GF-D8 (cell line): ENCODE data around the gene OR2V1.
"Not testable (repeated sequence)": the region's sequence is repeated elsewhere in the genome, so short reads cannot be mapped to it uniquely, and the experiment has no call there.

Source experiments
- DNase-seq: peaks from one replicate; lab custom pipeline; 2025; lab: John Stamatoyannopoulos, UW

OR2V1 gene

GRCh38 chr5:181160152-181160754 is 29.3 kb upstream of the OR2V1 start:
- DNase-seq, result no peak

- no peak for DNase-seq
Observed at GRCh38 chr5:181159286-181160151, 28.6 kb upstream of the OR2V1 start.

GRCh38 chr5:181158869-181159268 is 27.9 kb upstream of the OR2V1 start:
- DNase-seq, result no peak

- DNase-seq, result no peak
Observed at GRCh38 chr5:181156758-181157157, 25.8 kb upstream of the OR2V1 start.

- no peak for DNase-seq
Observed at GRCh38 chr5:181153814-181154213, 22.8 kb upstream of the OR2V1 start.

GRCh38 chr5:181152406-181152805 is 21.4 kb upstream of the OR2V1 start:
- no peak for DNase-seq

GRCh38 chr5:181151146-181151545 is 20.2 kb upstream of the OR2V1 start:
- no peak for DNase-seq

GRCh38 chr5:181149806-181150733 is 19.1 kb upstream of the OR2V1 start:
- DNase-seq, result no peak

- no peak for DNase-seq
Observed at GRCh38 chr5:181149355-181149754, 18.4 kb upstream of the OR2V1 start.

- not testable (repeated sequence) for DNase-seq
Observed at GRCh38 chr5:181146927-181147636, 16.1 kb upstream of the OR2V1 start, which contains the start of gene OR2V2. OR2V2 (plus strand) TSS chr5:181147586; CDS start chr5:181154943, 7,357 bp downstream.

- no peak for DNase-seq
Observed at GRCh38 chr5:181145133-181145532, 14.2 kb upstream of the OR2V1 start.

GRCh38 chr5:181142054-181142453 is 11.1 kb upstream of the OR2V1 start:
- DNase-seq, result no peak

GRCh38 chr5:181140766-181141165 is 9.8 kb upstream of the OR2V1 start:
- no peak for DNase-seq

GRCh38 chr5:181138258-181138657 is 7.3 kb upstream of the OR2V1 start:
- no peak for DNase-seq

GRCh38 chr5:181136361-181136955 is 5.5 kb upstream of the OR2V1 start:
- DNase-seq, result no peak

GRCh38 chr5:181134259-181134658 is 3.3 kb upstream of the OR2V1 start:
- no peak for DNase-seq

- no peak for DNase-seq
Observed at GRCh38 chr5:181133610-181134231, 2.8 kb upstream of the OR2V1 start.

- no peak for DNase-seq
Observed at GRCh38 chr5:181133083-181133482, 2.1 kb upstream of the OR2V1 start.

GRCh38 chr5:181131514-181131913 is 545 bp upstream of the OR2V1 start:
- DNase-seq, result no peak

GRCh38 chr5:181130081-181130480 is 888 bp downstream of the OR2V1 start:
- not testable (repeated sequence) for DNase-seq

GRCh38 chr5:181129601-181130000 is 1.4 kb downstream of the OR2V1 start:
- no peak for DNase-seq
